Liver (tissue), 9 donors: ENCODE measurements around the gene ZNF211. TPM values are rescaled to one million over a fixed set of nuclear protein-coding genes. Genes with fewer than 3 reads are reported as not detected.

Experiments
- DNase-seq: peaks from one replicate; pipeline ENCODE4 v3.0.0-alpha.2; 2017; ENCODE audit warnings: low spot score
- H3K27ac ChIP-seq, 2 donors: one replicate each; pipeline ENCODE4 v1.7.0; 2013; ENCODE audit warnings: inconsistent platforms in 2 of 2, low read length in 2 of 2, control low read depth in 1 of 2, low read depth in 1 of 2, mild to moderate bottlenecking in 1 of 2
- H3K27me3 ChIP-seq, 4 donors: one replicate each; pipeline versions ENCODE4 v1.6.1 to v1.7.0; 2013; ENCODE audit warnings: low read length in 3 of 4, inconsistent platforms in 1 of 4, mild to moderate bottlenecking in 1 of 4, moderate library complexity in 1 of 4; ENCODE audit not compliant: control insufficient read depth in 4 of 4, insufficient read depth in 4 of 4
- H3K36me3 ChIP-seq, 4 donors: one replicate each; pipeline versions ENCODE4 v1.6.1 to v1.7.0; 2013; ENCODE audit warnings: low read length in 3 of 4, mild to moderate bottlenecking in 3 of 4, low read depth in 1 of 4, moderate library complexity in 1 of 4; ENCODE audit not compliant: control insufficient read depth in 4 of 4, insufficient read depth in 3 of 4
- H3K4me1 ChIP-seq, 4 donors: one replicate each; pipeline versions ENCODE4 v1.6.1 to v1.7.0; 2013; ENCODE audit warnings: low read length in 3 of 4, mild to moderate bottlenecking in 3 of 4, moderate library complexity in 1 of 4; ENCODE audit not compliant: control insufficient read depth in 4 of 4, insufficient read depth in 4 of 4
- H3K4me3 ChIP-seq, 3 donors: one replicate each; pipeline versions ENCODE4 v1.6.1 to v1.7.0; 2013; ENCODE audit warnings: low read length in 3 of 3, control low read depth in 1 of 3, low read depth in 1 of 3, mild to moderate bottlenecking in 1 of 3
- H3K9ac ChIP-seq, 2 donors: one replicate each; pipeline ENCODE4 v1.7.0; 2013; ENCODE audit warnings: low read length in 2 of 2, mild to moderate bottlenecking in 2 of 2, moderate library complexity in 2 of 2, control low read depth in 1 of 2, low read depth in 1 of 2
- H3K9me3 ChIP-seq, 4 donors: one replicate each; pipeline versions ENCODE4 v1.6.1 to v1.7.0; 2013; ENCODE audit warnings: low read length in 3 of 4; ENCODE audit not compliant: control insufficient read depth in 4 of 4
- ATF3 ChIP-seq: IDR thresholded peaks from 2 replicates; pipeline ENCODE4 v1.6.1; 2016; ENCODE audit warnings: antibody characterized with exemption
- CTCF ChIP-seq: fragments of 150-350 bp; IDR thresholded peaks from 2 replicates; pipeline ENCODE4 v1.5.1; 2017; ENCODE audit warnings: improper control_type of control experiment, low read depth, low read length; ENCODE audit not compliant: missing input control
- EGR1 ChIP-seq, 2 donors: IDR thresholded peaks; 2 replicates each; pipeline ENCODE4 v1.6.1; 2016 to 2018; ENCODE audit warnings: antibody characterized with exemption in 2 of 2, low read depth in 2 of 2
- FOXA1 ChIP-seq: IDR thresholded peaks from 2 replicates; pipeline ENCODE4 v1.6.1; 2016; ENCODE audit warnings: antibody characterized with exemption
- FOXA2 ChIP-seq: IDR thresholded peaks from 2 replicates; pipeline ENCODE4 v1.6.1; 2016; ENCODE audit warnings: antibody characterized with exemption
- GABPA ChIP-seq, 2 donors: IDR thresholded peaks in 1 of 2; conservative IDR thresholded peaks in 1 of 2; 2 replicates each; pipeline ENCODE4 v1.6.1; 2016; ENCODE audit warnings: antibody characterized with exemption in 2 of 2, mild to moderate bottlenecking in 1 of 2, moderate library complexity in 1 of 2
- HNF4A ChIP-seq, 2 donors: conservative IDR thresholded peaks; 2 replicates each; pipeline ENCODE4 v1.6.1; 2016; ENCODE audit warnings: antibody characterized with exemption in 2 of 2, mild to moderate bottlenecking in 2 of 2
- HNF4G ChIP-seq: IDR thresholded peaks from 2 replicates; pipeline ENCODE4 v1.6.1; 2016; ENCODE audit warnings: antibody characterized with exemption
- MAX ChIP-seq: IDR thresholded peaks from 2 replicates; pipeline ENCODE4 v1.6.1; 2016; ENCODE audit warnings: antibody characterized with exemption
- NR2F2 ChIP-seq: IDR thresholded peaks from 2 replicates; pipeline ENCODE4 v1.6.1; 2016; ENCODE audit warnings: antibody characterized with exemption
- RAD21 ChIP-seq, 2 donors: IDR thresholded peaks; 2 replicates each; pipeline ENCODE4 v1.6.1; 2016; ENCODE audit warnings: antibody characterized with exemption in 2 of 2, mild to moderate bottlenecking in 2 of 2
- REST ChIP-seq: IDR thresholded peaks from 2 replicates; pipeline ENCODE4 v1.6.1; 2016; ENCODE audit warnings: antibody characterized with exemption, mild to moderate bottlenecking
- RXRA ChIP-seq, 2 donors: IDR thresholded peaks; 2 replicates each; pipeline ENCODE4 v1.6.1; 2017 to 2018; ENCODE audit warnings: antibody characterized with exemption in 2 of 2, mild to moderate bottlenecking in 1 of 2
- SP1 ChIP-seq: IDR thresholded peaks from 2 replicates; pipeline ENCODE4 v1.6.1; 2018; ENCODE audit warnings: antibody characterized with exemption, mild to moderate bottlenecking
- TAF1 ChIP-seq: conservative IDR thresholded peaks from 2 replicates; pipeline ENCODE4 v1.6.1; 2016; ENCODE audit warnings: antibody characterized with exemption, mild to moderate bottlenecking
- ZBTB33 ChIP-seq: IDR thresholded peaks from 2 replicates; pipeline ENCODE4 v1.6.1; 2016; ENCODE audit warnings: antibody characterized with exemption
- WGBS: extraction: QIAGEN DNeasy Blood & Tissue Kit; methylation state at CpG from one replicate; pipeline ENCODE4 v1.1.7; 2013; 5-methylcytosine and 5-hydroxymethylcytosine counted together
- polyA plus RNA-seq, 2 donors: library from polyadenylated mRNA; stranded (reverse) in 1 of 2; unstranded in 1 of 2; fragments of 200-250 nt in 1 of 2; fragments of >200 nt in 1 of 2; fragmentation: Nextera tagmentation in 1 of 2; extraction: Ambion mirVana in 1 of 2; gene quantifications; one replicate each; pipeline versions ENCODE4 v1.2.1 to v1.2.3, GENCODE V29; 2013 to 2015
- total RNA-seq, 2 donors: library from RNA; depleted of rRNA; stranded (reverse); fragments of >200 nt; gene quantifications; one replicate each; pipeline ENCODE4 v1.2.3, GENCODE V29; 2014
- donor health status: healthy.
- donor health status: healthy.
- donor health status: healthy.
- donor health status: healthy.
- donor health status: healthy.

Gene ZNF211
- total and polyA plus RNA-seq, 4 donors, result 2.0 to 7.0 (median 3.3) TPM

DNA sequence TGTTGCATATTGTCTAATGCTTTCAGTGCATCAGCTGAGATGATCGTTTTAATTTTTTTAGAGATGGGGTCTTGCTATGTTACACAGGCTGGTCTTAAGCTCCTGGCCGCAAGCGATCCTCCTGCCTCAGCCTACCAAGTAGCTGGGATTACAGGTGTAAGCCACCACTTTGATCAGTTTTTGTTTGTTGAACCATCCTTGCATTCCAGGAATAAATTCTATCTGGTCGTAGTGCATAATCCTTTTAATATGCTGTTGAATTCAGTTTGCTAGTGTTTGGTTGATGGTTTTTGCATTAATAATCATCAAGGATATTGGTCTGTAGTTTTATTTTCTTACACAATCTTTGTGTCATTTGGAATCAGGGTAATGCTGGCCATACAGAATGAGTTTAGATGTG lies 4.4 kb downstream of the ZNF211 start:
- no peak overlapping the region for H3K9ac ChIP-seq
- 99% methylated on average over 4 of the region's 4 CpGs for WGBS
- DNase-seq, result no peak
- peaks cover 4 to 10% (median 8%) of the 10 kb centered on the region in 4 donors for H3K4me1 ChIP-seq
- peak overlapping the region in 2 of 3 donors; percentile 20 to 39 for H3K4me3 ChIP-seq
- peaks cover 28 to 59% (median 55%) of the 10 kb centered on the region in 4 donors for H3K9me3 ChIP-seq
- H3K27me3 ChIP-seq, result no peaks in the 10 kb centered on the region
- TF ChIP-seq HNF4A (conservative IDR thresholded peaks at IDR 0.05) (no peak), EGR1 (IDR thresholded peaks at IDR 0.05; ENCODE audit: low read depth in 2 of 2) (no peak), RXRA (IDR thresholded peaks at IDR 0.05) (no peak), TAF1 (no peak), NR2F2 (no peak), FOXA1 (no peak)
- H3K27ac ChIP-seq, result no peak overlapping the region
- H3K36me3 ChIP-seq, result peaks cover 19 to 75% (median 62%) of the 10 kb centered on the region in 4 donors

DNA sequence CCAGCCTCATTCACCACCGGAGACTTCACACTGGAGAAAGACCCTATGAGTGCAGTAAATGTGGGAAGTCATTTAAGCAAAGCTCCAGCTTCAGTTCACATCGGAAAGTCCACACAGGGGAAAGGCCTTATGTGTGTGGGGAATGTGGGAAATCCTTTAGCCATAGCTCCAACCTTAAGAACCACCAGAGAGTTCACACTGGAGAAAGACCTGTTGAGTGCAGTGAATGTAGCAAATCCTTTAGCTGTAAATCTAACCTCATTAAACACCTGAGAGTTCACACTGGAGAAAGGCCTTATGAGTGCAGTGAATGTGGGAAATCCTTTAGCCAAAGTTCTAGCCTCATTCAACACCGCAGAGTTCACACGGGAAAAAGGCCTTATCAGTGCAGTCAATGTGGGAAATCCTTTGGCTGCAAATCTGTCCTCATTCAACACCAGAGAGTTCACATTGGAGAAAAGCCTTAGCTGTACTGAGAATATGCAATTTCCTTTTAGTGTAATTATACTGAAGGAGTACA lies 8.8 kb downstream of the ZNF211 start:
- no peak overlapping the region for H3K27ac ChIP-seq
- no peaks in the 10 kb centered on the region for H3K4me1 ChIP-seq
- TF ChIP-seq FOXA2 (no peak), RAD21 (IDR thresholded peaks at IDR 0.05) (no peak)
- H3K36me3 ChIP-seq, result peaks cover 16 to 54% (median 49%) of the 10 kb centered on the region in 4 donors
- H3K27me3 ChIP-seq, result no peaks in the 10 kb centered on the region
- no peak overlapping the region for H3K9ac ChIP-seq
- peaks cover 36 to 60% (median 57%) of the 10 kb centered on the region in 4 donors for H3K9me3 ChIP-seq
- H3K4me3 ChIP-seq, result peak overlapping the region in 2 of 3 donors; percentile 43 to 66
- 98% methylated on average over 4 of the region's 4 CpGs for WGBS
- DNase-seq, result no peak

- Histone ChIP-seq H3K4me1 (no peaks in the 10 kb centered on the region), H3K27ac (no peak overlapping the region), H3K36me3 (peaks cover 16 to 49% (median 43%) of the 10 kb centered on the region in 4 donors), H3K9ac (no peak overlapping the region), H3K27me3 (no peaks in the 10 kb centered on the region), H3K9me3 (peaks cover 33 to 60% (median 56%) of the 10 kb centered on the region in 4 donors), H3K4me3 (peak overlapping the region in 2 of 3 donors; percentile 43 to 66)
- DNase-seq, result no peak
- TF ChIP-seq GABPA (IDR thresholded peaks at IDR 0.05 in 1 of 2, conservative IDR thresholded peaks at IDR 0.05 in 1 of 2) (no peak), FOXA2 (no peak), ATF3 (no peak), SP1 (no peak), RAD21 (IDR thresholded peaks at IDR 0.05) (no peak), MAX (no peak), TAF1 (no peak), ZBTB33 (no peak), HNF4G (no peak), RXRA (IDR thresholded peaks at IDR 0.05) (no peak), REST (no peak), CTCF (no peak)
- WGBS, result 96% methylated on average over 4 of the region's 4 CpGs
Measured at GRCh38 chr19:57642396-57643046, 9.6 kb downstream of the ZNF211 start.
